Choroid plexus epithelial cell (primary cell): ENCODE measurements around the gene ZNRF3.

Source experiments
- DNase-seq: peaks from one replicate; pipeline ENCODE4 v3.0.0-alpha.2; 2010; ENCODE audit warnings: low read depth
- H3K4me3 ChIP-seq: 2 replicates; pipeline ENCODE4 v1.5.1; 2011; ENCODE audit warnings: low read depth, mild to moderate bottlenecking, control low read depth, low read length, moderate library complexity
- CTCF ChIP-seq: conservative IDR thresholded peaks from 2 replicates; pipeline ENCODE4 v1.5.1; 2011; ENCODE audit warnings: low read depth, mild to moderate bottlenecking, control low read depth, inconsistent platforms, low read length, moderate library complexity

ZNRF3 gene

GRCh38 chr22:28892175-28892731, 8.9 kb downstream of the ZNRF3 start:
- DNase-seq: no peak
- no peak for TF ChIP-seq CTCF

GRCh38 chr22:28893810-28894209, 10.4 kb downstream of the ZNRF3 start:
- DNase-seq: no peak
- no peak for TF ChIP-seq CTCF
- no peak overlapping the region for H3K4me3 ChIP-seq

More at GRCh38 chr22:28892175-28892731, 8.9 kb downstream of the ZNRF3 start:
- no peak overlapping the region for H3K4me3 ChIP-seq

- no peak for DNase-seq
- no peak for TF ChIP-seq CTCF
- H3K4me3 ChIP-seq: no peak overlapping the region
Measured at GRCh38 chr22:28894334-28894733, 11.0 kb downstream of the ZNRF3 start.

GRCh38 chr22:28894807-28895206, 11.4 kb downstream of the ZNRF3 start:
- no peak overlapping the region for H3K4me3 ChIP-seq
- no peak for DNase-seq
- TF ChIP-seq CTCF: no peak

GRCh38 chr22:28896611-28897010, 13.2 kb downstream of the ZNRF3 start:
- DNase-seq: no peak
- no peak for TF ChIP-seq CTCF
- no peak overlapping the region for H3K4me3 ChIP-seq

GRCh38 chr22:28898233-28898629, 14.9 kb downstream of the ZNRF3 start:
- DNase-seq: no peak
- TF ChIP-seq CTCF: no peak
- H3K4me3 ChIP-seq: no peak overlapping the region

GRCh38 chr22:28899199-28899853, 16.0 kb downstream of the ZNRF3 start:
- no peak for TF ChIP-seq CTCF
- DNase-seq: no peak
- H3K4me3 ChIP-seq: no peak overlapping the region
